GM19023 (cell line): ENCODE measurements around the gene PPP1R13B.

Source experiments
- ATAC-seq: cut with Tn5 transposase; IDR thresholded peaks from one replicate; pipeline ENCODE4 v1.9.1; 2021; ENCODE audit warnings: mild to moderate bottlenecking, moderate library complexity; ENCODE audit not compliant: unreplicated experiment

The PPP1R13B gene

DNA sequence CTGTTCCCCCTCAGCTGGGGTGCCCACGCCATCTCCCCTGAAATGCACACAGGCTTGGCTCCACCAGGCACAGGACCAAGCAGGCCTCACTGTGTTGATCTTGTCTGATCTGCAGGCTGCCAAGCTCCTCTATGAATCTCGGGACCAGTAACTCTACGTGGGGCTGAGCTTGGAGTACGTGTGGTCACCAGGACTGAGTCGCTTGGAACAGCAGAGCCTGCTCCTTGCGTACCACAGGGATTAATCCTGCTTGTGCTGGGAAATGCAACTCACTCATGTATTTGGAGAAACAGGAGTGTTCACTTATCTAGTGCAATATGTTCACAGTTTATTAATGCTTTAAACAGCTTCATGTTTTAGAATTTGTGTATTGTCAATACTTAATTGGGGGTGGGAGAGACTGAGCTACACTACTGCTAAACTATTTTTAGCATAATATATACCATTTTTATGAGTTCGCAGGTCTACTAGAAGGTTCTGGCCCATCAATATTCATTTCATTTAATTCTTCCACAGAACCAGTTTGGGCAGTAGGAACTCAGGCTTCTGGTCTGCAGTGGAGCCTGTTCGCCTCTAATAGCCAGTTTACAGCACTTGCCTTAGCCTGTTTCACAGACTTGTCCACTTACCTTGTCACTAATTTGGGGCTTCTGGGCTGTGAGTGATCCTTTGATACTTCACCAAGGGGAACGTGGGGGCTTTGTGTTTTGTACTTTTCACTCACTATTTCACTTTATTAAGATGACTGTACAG, 114.3 kb downstream of the PPP1R13B start:
- ATAC-seq = no peak

GRCh38 chr14:103731916-103732867, 115.2 kb downstream of the PPP1R13B start:
- no peak for ATAC-seq

DNA sequence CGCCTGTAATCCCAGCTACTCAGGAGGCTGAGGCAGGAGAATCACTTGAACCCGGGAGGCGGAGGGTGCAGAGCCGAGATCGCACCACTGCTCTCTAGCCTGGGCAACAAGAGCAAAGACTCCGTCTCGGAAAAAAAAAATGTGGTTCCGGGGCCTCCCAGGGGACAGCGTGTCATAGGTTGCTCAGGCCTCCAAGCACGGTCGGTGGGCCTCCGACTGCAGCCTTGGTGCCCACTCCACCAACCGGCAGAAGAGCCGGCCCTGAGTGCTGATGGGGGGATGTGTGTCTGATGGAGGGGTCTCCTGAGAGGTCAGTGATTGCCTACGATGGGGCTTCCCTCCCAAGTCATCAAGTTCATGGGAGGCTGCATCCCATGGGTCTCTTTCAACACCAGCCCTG, 115.9 kb downstream of the PPP1R13B start:
- no peak for ATAC-seq

- no peak for ATAC-seq
These were observed 116.8 kb downstream of the PPP1R13B start for GRCh38 chr14:103730490-103731035.

DNA sequence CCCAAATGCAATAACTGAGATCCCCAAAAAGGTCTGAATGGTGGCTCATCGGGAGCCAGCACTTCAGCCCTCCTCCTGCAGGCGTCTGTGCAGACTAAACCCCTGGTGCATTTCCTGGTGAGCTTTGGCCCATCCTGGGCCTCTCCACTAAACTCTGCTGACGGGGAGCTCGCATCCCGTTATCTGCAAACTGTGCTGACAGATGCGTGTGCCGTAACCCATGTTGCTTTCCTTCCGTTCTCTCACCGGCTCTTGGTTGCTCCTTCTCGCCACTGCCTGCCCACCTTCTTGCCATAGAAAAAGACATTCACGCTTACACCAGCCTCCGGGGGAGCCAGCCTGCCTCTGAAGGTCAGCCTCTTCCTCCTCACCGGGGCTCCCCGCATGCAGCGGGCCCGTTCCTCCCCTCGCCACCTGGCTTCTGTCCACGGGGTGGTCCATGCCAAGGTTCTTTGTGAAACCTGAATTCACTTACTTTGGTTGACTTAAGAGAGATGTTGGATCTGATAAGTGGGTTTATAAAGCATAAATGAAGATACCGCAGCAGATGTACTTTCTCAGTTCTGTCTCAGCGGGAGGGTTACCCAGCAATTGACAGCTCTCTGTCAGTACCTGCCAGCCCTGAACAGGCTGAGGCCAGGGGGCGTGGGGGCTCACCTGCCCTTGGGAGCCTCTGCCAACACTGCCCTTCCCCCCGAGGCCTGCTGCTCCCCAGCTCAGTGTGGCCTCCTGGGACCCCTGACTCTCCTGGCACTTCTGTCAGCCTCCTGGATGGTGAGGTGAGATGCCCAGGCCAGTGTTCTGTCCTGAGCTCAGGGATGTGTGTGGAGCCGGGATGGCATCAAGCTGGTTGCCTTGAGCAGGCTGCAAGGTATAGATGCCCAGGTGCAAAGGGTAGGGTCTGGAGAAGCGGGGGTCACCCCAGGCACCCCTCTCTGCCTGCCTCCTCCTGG, 117.6 kb downstream of the PPP1R13B start:
- no peak for ATAC-seq

GRCh38 chr14:103728721-103729120, 118.7 kb downstream of the PPP1R13B start:
- ATAC-seq = no peak

DNA sequence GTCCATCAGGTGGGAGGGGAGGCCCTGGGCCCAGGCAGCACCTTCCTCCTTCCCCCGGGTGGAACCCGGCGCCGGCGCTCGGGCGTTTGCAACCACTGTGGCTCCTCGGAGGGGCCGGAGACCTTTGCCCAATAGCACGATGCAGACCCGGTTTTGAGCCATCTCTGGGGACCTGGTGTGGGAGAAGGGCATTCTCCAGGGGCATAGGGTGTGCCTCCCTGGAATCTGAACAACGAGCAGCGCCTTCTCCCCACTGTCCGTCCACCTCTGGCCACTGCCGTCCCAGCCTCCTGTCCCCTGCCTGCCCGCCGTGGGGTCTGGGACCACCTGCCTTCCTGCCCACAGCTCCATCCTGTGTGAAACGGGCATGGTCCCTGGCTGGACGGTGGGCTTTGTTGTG, 119.2 kb downstream of the PPP1R13B start:
- ATAC-seq = no peak

DNA sequence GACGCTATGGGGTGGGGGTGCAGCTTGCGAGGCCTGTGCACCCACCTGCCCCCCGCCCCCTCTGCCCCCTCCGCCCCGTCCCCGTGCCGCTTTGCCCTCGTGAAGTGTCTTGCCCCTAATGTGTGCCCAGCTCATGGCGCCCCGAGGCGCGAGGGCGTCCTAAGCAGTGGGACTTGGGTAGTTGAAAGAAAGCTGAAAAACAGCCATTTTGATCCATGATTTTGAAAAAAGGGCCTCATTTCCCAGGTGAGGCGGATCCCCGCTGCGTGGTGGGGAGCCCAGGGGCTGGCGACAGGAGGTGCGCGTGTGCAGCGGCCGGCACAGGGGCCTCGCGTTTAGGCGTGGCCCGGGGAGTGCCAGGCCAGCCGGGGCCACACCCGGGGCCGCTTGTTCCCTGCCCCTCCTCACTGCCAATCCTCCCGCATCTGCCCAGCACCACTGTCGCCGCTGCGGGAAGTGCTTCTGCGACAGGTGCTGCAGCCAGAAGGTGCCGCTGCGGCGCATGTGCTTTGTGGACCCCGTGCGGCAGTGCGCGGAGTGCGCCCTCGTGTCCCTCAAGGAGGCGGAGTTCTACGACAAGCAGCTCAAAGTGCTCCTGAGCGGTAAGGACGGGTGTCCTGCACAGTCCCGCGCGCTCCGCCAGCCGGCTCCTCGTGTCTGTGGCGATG, 119.9 kb downstream of the PPP1R13B start:
- ATAC-seq = no peak

DNA sequence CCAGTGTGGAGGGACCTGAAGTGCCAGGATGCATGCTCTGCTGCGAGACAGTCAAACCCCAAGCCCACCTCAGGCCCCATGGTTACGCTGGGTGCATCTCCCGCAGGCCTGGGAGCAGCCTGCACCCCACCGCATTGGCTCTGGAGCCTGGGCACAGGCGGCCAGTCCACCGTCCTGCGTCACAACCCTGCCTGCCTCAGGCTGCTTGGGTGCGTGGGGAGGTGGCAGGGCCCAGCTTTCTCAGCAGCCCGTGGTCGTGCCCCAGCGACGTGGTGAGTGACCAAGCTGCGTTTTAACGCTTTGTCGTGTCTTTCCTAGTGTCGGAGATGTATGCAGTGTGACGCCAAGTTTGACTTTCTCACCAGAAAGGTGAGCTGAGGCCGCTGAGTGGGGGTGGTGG, 120.9 kb downstream of the PPP1R13B start:
- no peak for ATAC-seq

- no peak for ATAC-seq
These were observed 121.5 kb downstream of the PPP1R13B start for GRCh38 chr14:103725739-103726395.

DNA sequence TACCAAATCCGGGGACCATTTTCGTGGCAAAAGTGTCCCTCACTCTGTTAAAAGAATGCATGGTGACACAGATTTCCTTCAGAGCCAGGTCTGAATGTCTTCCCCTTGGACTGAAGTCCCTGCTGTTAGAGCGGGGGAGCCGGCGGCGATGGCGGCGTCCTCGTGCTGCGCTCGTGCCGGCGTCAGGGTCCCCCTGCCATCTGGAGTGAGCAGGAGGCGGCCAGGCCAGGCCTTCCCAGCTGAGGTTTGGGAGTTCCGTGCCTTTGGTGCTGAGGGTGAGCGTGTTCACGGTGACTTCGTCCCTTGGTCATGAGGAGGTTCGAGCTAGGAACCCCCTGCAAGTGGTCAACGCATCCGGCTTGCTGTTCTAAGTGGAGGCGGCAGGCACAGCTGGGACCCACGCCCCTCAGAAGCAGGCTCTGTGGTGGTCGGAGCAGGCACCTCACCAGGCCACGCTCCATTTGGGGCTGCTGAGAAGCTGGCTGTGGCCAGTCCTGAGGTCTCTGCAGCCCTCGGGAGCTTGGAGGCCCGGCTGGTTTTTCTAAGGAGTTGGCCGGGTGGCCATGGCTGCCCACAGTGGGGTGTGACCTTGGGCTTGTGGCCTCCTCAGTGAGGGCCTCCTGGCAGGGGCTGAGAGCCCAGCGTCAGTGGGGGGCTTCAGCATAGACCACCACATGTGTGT, 122.2 kb downstream of the PPP1R13B start:
- ATAC-seq = no peak

GRCh38 chr14:103724116-103724515, 123.3 kb downstream of the PPP1R13B start:
- ATAC-seq = no peak

GRCh38 chr14:103723748-103724081, 123.7 kb downstream of the PPP1R13B start:
- ATAC-seq = no peak

DNA sequence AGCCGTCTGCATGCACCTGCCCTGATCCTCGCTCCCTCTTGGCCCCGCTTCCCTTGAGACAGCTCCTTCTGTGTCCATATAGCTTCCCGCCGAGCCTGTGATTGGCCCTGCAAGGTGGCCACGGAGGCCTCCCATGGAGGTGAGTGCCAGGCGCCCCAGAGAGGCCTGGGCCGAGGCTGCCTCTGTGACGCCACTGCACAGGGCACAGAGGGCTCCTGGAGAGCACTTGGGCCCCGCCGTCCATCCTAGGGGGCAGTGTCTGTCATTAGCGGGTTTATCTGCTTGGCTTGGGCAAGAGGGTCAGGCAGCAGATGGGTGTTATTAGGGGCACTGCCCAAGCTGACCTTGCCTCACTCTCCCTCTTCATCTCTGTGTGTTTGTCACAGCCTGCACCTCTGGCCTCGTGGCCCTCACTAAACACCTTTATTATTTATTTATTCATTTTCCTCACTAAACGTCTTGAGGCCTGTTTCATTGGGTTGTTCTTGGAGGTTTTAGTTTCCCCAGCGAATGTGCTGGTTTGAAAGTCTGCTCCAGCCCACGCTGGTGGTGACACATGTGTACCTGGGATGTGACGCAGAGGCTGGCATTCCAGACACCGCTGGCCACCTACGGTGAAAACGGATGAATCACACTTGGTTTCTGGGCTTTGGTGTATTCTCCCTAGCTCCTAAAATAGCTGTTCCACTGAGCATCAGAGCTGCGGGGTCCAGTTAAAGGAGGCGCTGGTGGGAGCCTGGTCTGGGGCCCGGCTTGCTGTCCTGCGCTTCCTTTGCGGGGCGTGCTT, 125.8 kb downstream of the PPP1R13B start:
- no peak for ATAC-seq

GRCh38 chr14:103719751-103720150, 127.6 kb downstream of the PPP1R13B start:
- no peak for ATAC-seq

DNA sequence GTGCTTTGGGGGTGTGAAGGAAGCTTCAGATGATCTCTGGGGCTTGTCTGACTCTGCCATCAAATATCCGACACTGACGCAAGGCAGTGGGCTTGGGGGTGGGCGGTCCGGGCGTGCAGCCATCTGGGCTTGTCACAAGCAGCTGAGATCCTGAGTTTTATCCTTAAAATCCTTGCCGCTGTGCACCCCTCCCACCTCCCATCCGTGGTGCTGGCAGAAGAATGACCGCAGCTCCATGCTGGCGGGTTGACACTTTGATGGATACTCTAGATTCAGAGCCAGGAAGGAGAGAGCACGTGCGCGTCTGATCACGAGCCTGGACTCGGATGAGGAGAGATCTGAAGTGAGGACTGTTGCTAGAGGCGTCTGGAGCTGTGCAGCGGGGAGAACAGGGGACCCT, 128.8 kb downstream of the PPP1R13B start:
- ATAC-seq = no peak

- ATAC-seq = no peak
These were observed 130.4 kb downstream of the PPP1R13B start for GRCh38 chr14:103716899-103717411.
